HCT116 (cell line): Measurements from ENCODE around the gene VPS9D1. TPM values are rescaled to one million over a fixed set of nuclear protein-coding genes. Genes with fewer than 3 reads are reported as not detected.

Source experiments
- ATAC-seq: fragments of 200-7000 bp; cut with Tn5 transposase; 2 replicates; pipeline ENCODE4 v1.9.1; 2020; ENCODE audit warnings: mild to moderate bottlenecking, moderate library complexity
- BruUV-seq: library from RNA; stranded (reverse); fragments of 400-500 nt; replicated peaks from 2 replicates; lab custom pipeline; 2021; lab: Mats Ljungman, UMichigan
- CTCF ChIA-PET: fragments of 300-600 bp; sonication (Branson Sonifier 250); formaldehyde crosslinking; loops from one replicate; lab custom pipeline; 2021; ENCODE audit warnings: antibody characterized with exemption; lab: Charles Lee
- POLR2A ChIA-PET: fragments of 300-600, 350-600 bp; sonication (Branson Sonifier 250); formaldehyde crosslinking; loops from one replicate; lab custom pipeline; 2021; ENCODE audit warnings: antibody characterized with exemption; lab: Charles Lee
- RAD21 ChIA-PET, 2 experiments: fragments of 300-600 bp; sonication (Branson Sonifier 250); formaldehyde crosslinking; loops; one replicate each; lab custom pipeline; 2023; ENCODE audit warnings: low total read pairs in 2 of 2; ENCODE audit not compliant: uncharacterized antibody in 2 of 2, unreplicated experiment in 2 of 2, low non-redundant PET in 1 of 2; lab: Charles Lee
- DNase-seq: peaks from one replicate; pipeline ENCODE4 v3.0.0-alpha.2; 2010; ENCODE audit warnings: low read depth, low spot score
- H2AFZ ChIP-seq: fragments of 200-600 bp; shearing (Covaris generic), sonication (generic); 2 replicates; pipeline ENCODE4 v1.6.1; 2017; ENCODE audit warnings: low read depth, mixed run types, mixed read lengths, antibody characterized with exemption, low read length; ENCODE audit not compliant: poor library complexity, severe bottlenecking
- H3K27ac ChIP-seq: 2 replicates; pipeline ENCODE4 v1.5.1; 2012; ENCODE audit warnings: low read depth, low read length
- H3K27me3 ChIP-seq: fragments of 200-600 bp; sonication (generic); 2 replicates; pipeline ENCODE4 v1.6.1; 2016; ENCODE audit warnings: mixed run types, low read length, mixed read lengths; ENCODE audit not compliant: insufficient read depth
- H3K36me3 ChIP-seq, 2 experiments: fragments of 200-500 bp in 1 of 2; fragments of 200-600 bp in 1 of 2; sonication (Bioruptor generic) in 1 of 2; sonication (generic) in 1 of 2; 2 replicates each; pipeline versions ENCODE4 v1.5.1 to v1.6.1; 2014 to 2016; ENCODE audit warnings: low read length in 2 of 2, inconsistent platforms in 1 of 2, mixed read lengths in 1 of 2, mixed run types in 1 of 2; ENCODE audit not compliant: insufficient read depth in 2 of 2, control insufficient read depth in 1 of 2
- H3K4me1 ChIP-seq, 2 experiments: fragments of 200-600 bp in 1 of 2; sonication (generic) in 1 of 2; 2 replicates each; pipeline versions ENCODE4 v1.5.1 to v1.6.1; 2012 to 2017; ENCODE audit warnings: low read length in 2 of 2, inconsistent platforms in 1 of 2, mild to moderate bottlenecking in 1 of 2, mixed read lengths in 1 of 2, mixed run types in 1 of 2, moderate library complexity in 1 of 2; ENCODE audit not compliant: insufficient read depth in 2 of 2, control insufficient read depth in 1 of 2
- H3K4me2 ChIP-seq: fragments of 200-600 bp; sonication (generic); 2 replicates; pipeline ENCODE4 v1.6.1; 2017; ENCODE audit warnings: mixed run types, low read length, mixed read lengths
- H3K4me3 ChIP-seq, 2 experiments: fragments of 200-600 bp in 1 of 2; sonication (generic) in 1 of 2; replicated peaks in 1 of 2; 2 replicates each; pipeline ENCODE4 v1.5.1; 2011 to 2016; ENCODE audit warnings: low read length in 2 of 2, control low read depth in 1 of 2, low read depth in 1 of 2, mild to moderate bottlenecking in 1 of 2, mixed read lengths in 1 of 2, mixed run types in 1 of 2
- H3K79me2 ChIP-seq: fragments of 200-600 bp; sonication (generic); 2 replicates; pipeline ENCODE4 v1.6.1; 2017; ENCODE audit warnings: mild to moderate bottlenecking, mixed run types, low read length, moderate library complexity, mixed read lengths; ENCODE audit not compliant: insufficient read depth
- H3K9ac ChIP-seq: fragments of 200-600 bp; sonication (generic); 2 replicates; pipeline ENCODE4 v1.6.1; 2016; ENCODE audit warnings: low read length, mixed read lengths
- H3K9me2 ChIP-seq: fragments of 200-600 bp; sonication (generic), shearing (Covaris generic); 2 replicates; pipeline ENCODE4 v1.6.1; 2017; ENCODE audit warnings: mixed run types, mild to moderate bottlenecking, moderate library complexity; ENCODE audit not compliant: insufficient read depth
- H3K9me3 ChIP-seq, 2 experiments: fragments of 200-500 bp in 1 of 2; fragments of 200-600 bp in 1 of 2; sonication (Bioruptor generic) in 1 of 2; sonication (generic) in 1 of 2; 2 replicates each; pipeline ENCODE4 v1.6.1; 2014 to 2017; ENCODE audit warnings: low read length in 2 of 2, mixed read lengths in 2 of 2, inconsistent platforms in 1 of 2, low read depth in 1 of 2, mild to moderate bottlenecking in 1 of 2, mixed run types in 1 of 2, moderate library complexity in 1 of 2; ENCODE audit not compliant: control insufficient read depth in 1 of 2, insufficient read depth in 1 of 2
- H4K20me1 ChIP-seq: fragments of 200-600 bp; sonication (generic), shearing (Covaris generic); 2 replicates; pipeline ENCODE4 v1.6.1; 2017; ENCODE audit warnings: mixed run types, mild to moderate bottlenecking, moderate library complexity; ENCODE audit not compliant: insufficient read depth
- CEBPB ChIP-seq: IDR thresholded peaks from 2 replicates; pipeline ENCODE4 v1.6.1; 2012; ENCODE audit warnings: low read depth
- CTCF ChIP-seq, 3 experiments: fragments of 200-600 bp in 1 of 3; sonication (generic) in 1 of 3; IDR thresholded peaks in 2 of 3; conservative IDR thresholded peaks in 1 of 3; 2 replicates each; pipeline ENCODE4 v1.5.1; 2012 to 2017; ENCODE audit warnings: low read depth in 2 of 3, low read length in 2 of 3, antibody characterized with exemption in 1 of 3, borderline replicate concordance in 1 of 3, control low read depth in 1 of 3, mild to moderate bottlenecking in 1 of 3, mixed read lengths in 1 of 3, mixed run types in 1 of 3, moderate library complexity in 1 of 3; ENCODE audit not compliant: insufficient read depth in 1 of 3
- EGR1 ChIP-seq: IDR thresholded peaks from 2 replicates; pipeline ENCODE4 v1.6.1; 2012; ENCODE audit warnings: low read depth
- FOSL1 ChIP-seq: IDR thresholded peaks from 2 replicates; pipeline ENCODE4 v1.6.1; 2012; ENCODE audit warnings: low read depth
- POLR2AphosphoS5 ChIP-seq: IDR thresholded peaks from 2 replicates; pipeline ENCODE4 v1.6.1; 2011; ENCODE audit warnings: mild to moderate bottlenecking, low read depth, low read length, moderate library complexity
- SIN3A ChIP-seq: IDR thresholded peaks from 2 replicates; pipeline ENCODE4 v1.6.1; 2012; ENCODE audit warnings: low read depth
- SRF ChIP-seq: IDR thresholded peaks from 2 replicates; pipeline ENCODE4 v1.6.1; 2012; ENCODE audit warnings: low read depth
- YY1 ChIP-seq: IDR thresholded peaks from 2 replicates; pipeline ENCODE4 v1.6.1; 2011; ENCODE audit warnings: low read length, low read depth, moderate library complexity, mild to moderate bottlenecking; ENCODE audit not compliant: insufficient replicate concordance; ENCODE audit errors: extremely low read depth
- ZBTB33 ChIP-seq: IDR thresholded peaks from 2 replicates; pipeline ENCODE4 v1.6.1; 2011; ENCODE audit warnings: mild to moderate bottlenecking, low read length, moderate library complexity; ENCODE audit not compliant: insufficient replicate concordance; ENCODE audit errors: extremely low read depth
- ZFX ChIP-seq: fragments of 450-650 bp; IDR thresholded peaks from 2 replicates; pipeline ENCODE4 v1.6.1; 2017
- intact Hi-C: fragments of 100-400 bp; cut with micrococcal nuclease; formaldehyde crosslinking; loops from 2 replicates; pipeline ENCODE4 v1.10.0; 2022
- total RNA-seq: library from RNA; stranded (reverse); gene quantifications from one replicate; pipeline ENCODE4 v1.2.1, GENCODE V29; 2021; ENCODE audit not compliant: unreplicated experiment
- TF ChIP-seq, protein P1 (sequence below): IDR thresholded peaks from 2 replicates; pipeline ENCODE4 v1.6.1; 2012; ENCODE audit warnings: low read depth
- TF ChIP-seq, protein P2 (sequence below): IDR thresholded peaks from 2 replicates; pipeline ENCODE4 v1.6.1; 2012

The VPS9D1 gene
- total RNA-seq, 1 experiment from 2014 or later, result 4.2 TPM

DNA sequence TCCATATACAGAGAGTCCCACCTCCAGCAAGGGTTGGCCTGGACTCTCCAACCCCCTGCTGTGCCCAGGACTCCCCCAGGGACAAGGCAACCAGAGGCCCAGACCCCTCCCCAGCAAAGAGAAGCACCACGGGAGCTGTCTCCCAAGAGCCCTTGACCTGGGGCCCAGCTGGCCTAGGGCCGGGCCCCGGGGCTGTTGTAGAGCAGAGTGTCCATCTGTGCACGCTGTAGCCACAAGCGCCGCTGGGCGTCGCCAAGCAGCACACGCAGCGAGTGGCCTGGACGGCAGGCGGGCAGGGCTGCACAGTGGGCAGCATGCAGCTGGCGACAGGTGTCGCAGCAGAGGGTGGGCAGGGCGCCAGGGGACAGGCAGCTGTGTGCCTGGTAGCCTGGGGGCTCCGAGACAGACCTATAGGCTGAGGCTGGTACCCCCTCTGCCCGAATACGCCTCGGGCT is 23.5 kb downstream of the VPS9D1 start:
- H3K4me2 ChIP-seq, result no peak overlapping the region
- ATAC-seq (no peak), DNase-seq (no peak)
- no peak overlapping the region; the same call in 1 of the 2 replicates for H3K27ac ChIP-seq
- peaks cover 3% of the 10 kb centered on the region; the same call in 1 of the 2 replicates for H4K20me1 ChIP-seq
- peaks cover 11 to 22% of the 10 kb centered on the region in 2 experiments for H3K4me1 ChIP-seq
- H3K4me3 ChIP-seq, result no peak overlapping the region
- intact Hi-C loops, result no loop called here
- H3K27me3 ChIP-seq, result no peaks in the 10 kb centered on the region
- no peak overlapping the region for H3K9ac ChIP-seq
- H2AFZ ChIP-seq, result no peak overlapping the region
- H3K79me2 ChIP-seq, result peaks cover 24% of the 10 kb centered on the region
- RAD21 ChIA-PET, result no interaction called here
- H3K9me2 ChIP-seq, result no peaks in the 10 kb centered on the region
- CTCF ChIA-PET, result no interaction called here
- no TSS peak for BruUV-seq
- POLR2A ChIA-PET, result interaction anchor here (0.6 to 1.2 kb wide), 3 partner anchors 9 to 13 kb away, joined by 3 read pairs; partner anchors contain the start of gene CDK10
- TF ChIP-seq ZFX (no peak), SIN3A (no peak), CEBPB (no peak), ZBTB33 (no peak), YY1 (no peak), SRF (no peak), EGR1 (no peak), CTCF (IDR thresholded peaks at IDR 0.05 in 2 of 3, conservative IDR thresholded peaks at IDR 0.05 in 1 of 3; ENCODE audit: borderline replicate concordance in 1 of 3, insufficient read depth in 1 of 3, low read depth in 2 of 3, low read length in 2 of 3) (no peak), FOSL1 (no peak), POLR2AphosphoS5 (no peak)
- TF ChIP-seq, protein P1, sequence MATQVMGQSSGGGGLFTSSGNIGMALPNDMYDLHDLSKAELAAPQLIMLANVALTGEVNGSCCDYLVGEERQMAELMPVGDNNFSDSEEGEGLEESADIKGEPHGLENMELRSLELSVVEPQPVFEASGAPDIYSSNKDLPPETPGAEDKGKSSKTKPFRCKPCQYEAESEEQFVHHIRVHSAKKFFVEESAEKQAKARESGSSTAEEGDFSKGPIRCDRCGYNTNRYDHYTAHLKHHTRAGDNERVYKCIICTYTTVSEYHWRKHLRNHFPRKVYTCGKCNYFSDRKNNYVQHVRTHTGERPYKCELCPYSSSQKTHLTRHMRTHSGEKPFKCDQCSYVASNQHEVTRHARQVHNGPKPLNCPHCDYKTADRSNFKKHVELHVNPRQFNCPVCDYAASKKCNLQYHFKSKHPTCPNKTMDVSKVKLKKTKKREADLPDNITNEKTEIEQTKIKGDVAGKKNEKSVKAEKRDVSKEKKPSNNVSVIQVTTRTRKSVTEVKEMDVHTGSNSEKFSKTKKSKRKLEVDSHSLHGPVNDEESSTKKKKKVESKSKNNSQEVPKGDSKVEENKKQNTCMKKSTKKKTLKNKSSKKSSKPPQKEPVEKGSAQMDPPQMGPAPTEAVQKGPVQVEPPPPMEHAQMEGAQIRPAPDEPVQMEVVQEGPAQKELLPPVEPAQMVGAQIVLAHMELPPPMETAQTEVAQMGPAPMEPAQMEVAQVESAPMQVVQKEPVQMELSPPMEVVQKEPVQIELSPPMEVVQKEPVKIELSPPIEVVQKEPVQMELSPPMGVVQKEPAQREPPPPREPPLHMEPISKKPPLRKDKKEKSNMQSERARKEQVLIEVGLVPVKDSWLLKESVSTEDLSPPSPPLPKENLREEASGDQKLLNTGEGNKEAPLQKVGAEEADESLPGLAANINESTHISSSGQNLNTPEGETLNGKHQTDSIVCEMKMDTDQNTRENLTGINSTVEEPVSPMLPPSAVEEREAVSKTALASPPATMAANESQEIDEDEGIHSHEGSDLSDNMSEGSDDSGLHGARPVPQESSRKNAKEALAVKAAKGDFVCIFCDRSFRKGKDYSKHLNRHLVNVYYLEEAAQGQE, result no peak
- TF ChIP-seq, protein P2, sequence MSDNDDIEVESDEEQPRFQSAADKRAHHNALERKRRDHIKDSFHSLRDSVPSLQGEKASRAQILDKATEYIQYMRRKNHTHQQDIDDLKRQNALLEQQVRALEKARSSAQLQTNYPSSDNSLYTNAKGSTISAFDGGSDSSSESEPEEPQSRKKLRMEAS, result no peak
- no peaks in the 10 kb centered on the region for H3K9me3 ChIP-seq
- peaks cover 18 to 40% of the 10 kb centered on the region in 2 experiments; a peak in 3 of 4 replicates for H3K36me3 ChIP-seq
